Suppressor macrophage treated with lipopolysaccharide for 4 hours (primary cell): Measurements from ENCODE around the gene SCARB1.

ENCODE experiments used
- DNase-seq: peaks from one replicate; pipeline ENCODE4 v3.0.0-alpha.2; 2020

The SCARB1 gene

GRCh38 chr12:124861898-124862676 is 1.6 kb downstream of the SCARB1 start:
- no peak for DNase-seq

GRCh38 chr12:124861492-124861891 is 2.2 kb downstream of the SCARB1 start:
- no peak for DNase-seq

- no peak for DNase-seq
Observed at GRCh38 chr12:124857921-124858461, 5.7 kb downstream of the SCARB1 start.

- DNase-seq, result no peak
Observed at GRCh38 chr12:124856842-124857178, 6.9 kb downstream of the SCARB1 start.

GRCh38 chr12:124856132-124856841 is 7.4 kb downstream of the SCARB1 start:
- DNase-seq, result no peak

- no peak for DNase-seq
Observed at GRCh38 chr12:124855275-124855957, 8.2 kb downstream of the SCARB1 start.

GRCh38 chr12:124854637-124855184 is 9.0 kb downstream of the SCARB1 start:
- no peak for DNase-seq

GRCh38 chr12:124853781-124854636 is 9.7 kb downstream of the SCARB1 start:
- no peak for DNase-seq

GRCh38 chr12:124852911-124853427 is 10.7 kb downstream of the SCARB1 start:
- peak; percentile 56 for DNase-seq

GRCh38 chr12:124852329-124852831 is 11.3 kb downstream of the SCARB1 start:
- DNase-seq, result peak; percentile 72

GRCh38 chr12:124851342-124851741 is 12.3 kb downstream of the SCARB1 start:
- no peak for DNase-seq

- DNase-seq, result no peak
Observed at GRCh38 chr12:124849382-124849781, 14.3 kb downstream of the SCARB1 start.

- no peak for DNase-seq
Observed at GRCh38 chr12:124848621-124849380, 14.9 kb downstream of the SCARB1 start.

- no peak for DNase-seq
Observed at GRCh38 chr12:124847113-124848074, 16.3 kb downstream of the SCARB1 start.

GRCh38 chr12:124844411-124845397 is 19.0 kb downstream of the SCARB1 start:
- no peak for DNase-seq

- peak; percentile 49 for DNase-seq
Observed at GRCh38 chr12:124842800-124843510, 20.7 kb downstream of the SCARB1 start.

GRCh38 chr12:124842073-124842749 is 21.5 kb downstream of the SCARB1 start:
- DNase-seq, result no peak
